Pons (tissue), 1 donor: Measurements from ENCODE around the gene FGFRL1.
A peak's percentile ranks its signal among the peaks of the same experiment; 100 is the strongest.
"Not testable (repeated sequence)": the region's sequence is repeated elsewhere in the genome, so short reads cannot be mapped to it uniquely, and the experiment has no call there.

Experiments
- DNase-seq: peaks from one replicate; pipeline ENCODE4 v3.0.0-alpha.2; 2016; ENCODE audit warnings: low spot score

The FGFRL1 gene

DNA sequence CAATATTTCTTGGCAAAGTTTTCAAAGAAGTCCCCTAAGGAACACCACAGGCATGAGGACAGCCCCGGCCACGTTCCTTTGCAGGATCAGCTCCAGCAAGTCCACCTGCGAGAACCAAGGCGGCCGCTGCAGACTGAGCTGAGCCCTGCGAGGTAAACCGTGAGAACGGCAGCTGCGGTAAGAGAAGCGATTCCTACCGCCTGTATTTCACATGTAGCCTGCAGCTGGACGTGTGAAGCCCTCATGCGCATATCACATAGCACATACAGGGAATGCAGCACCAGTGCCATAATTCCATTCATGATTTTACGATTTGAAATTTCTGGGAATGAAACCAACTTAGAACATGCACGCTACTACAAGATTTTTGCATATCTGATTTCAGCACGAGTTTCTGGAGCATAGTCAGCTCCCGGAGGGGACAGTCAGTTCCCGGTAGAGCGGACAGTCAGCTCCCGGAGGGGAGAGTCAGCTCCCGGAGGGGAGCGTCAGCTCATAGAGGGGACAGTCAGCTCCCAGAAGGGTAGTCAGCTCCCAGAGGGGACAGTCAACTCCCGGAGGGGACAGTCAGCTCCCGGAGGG is 41.7 kb downstream of the FGFRL1 start:
- DNase-seq: no peak

DNA sequence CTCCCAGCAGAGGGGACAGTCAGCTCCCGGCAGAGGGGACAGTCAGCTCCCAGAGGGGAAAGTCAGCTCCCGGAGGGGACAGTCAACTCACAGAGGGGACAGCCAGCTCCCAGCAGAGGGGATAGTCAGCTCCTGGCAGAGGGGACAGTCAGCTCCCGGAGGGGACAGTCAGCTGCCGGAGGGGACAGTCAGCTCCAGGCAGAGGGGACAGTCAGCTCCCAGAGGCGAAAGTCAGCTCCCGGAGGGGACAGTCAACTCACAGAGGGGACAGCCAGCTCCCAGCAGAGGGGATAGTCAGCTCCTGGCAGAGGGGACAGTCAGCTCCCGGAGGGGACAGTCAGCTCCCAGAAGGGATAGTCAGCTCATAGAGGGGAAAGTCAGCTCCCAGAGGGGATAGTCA is 42.5 kb downstream of the FGFRL1 start:
- not testable (repeated sequence) for DNase-seq

DNA sequence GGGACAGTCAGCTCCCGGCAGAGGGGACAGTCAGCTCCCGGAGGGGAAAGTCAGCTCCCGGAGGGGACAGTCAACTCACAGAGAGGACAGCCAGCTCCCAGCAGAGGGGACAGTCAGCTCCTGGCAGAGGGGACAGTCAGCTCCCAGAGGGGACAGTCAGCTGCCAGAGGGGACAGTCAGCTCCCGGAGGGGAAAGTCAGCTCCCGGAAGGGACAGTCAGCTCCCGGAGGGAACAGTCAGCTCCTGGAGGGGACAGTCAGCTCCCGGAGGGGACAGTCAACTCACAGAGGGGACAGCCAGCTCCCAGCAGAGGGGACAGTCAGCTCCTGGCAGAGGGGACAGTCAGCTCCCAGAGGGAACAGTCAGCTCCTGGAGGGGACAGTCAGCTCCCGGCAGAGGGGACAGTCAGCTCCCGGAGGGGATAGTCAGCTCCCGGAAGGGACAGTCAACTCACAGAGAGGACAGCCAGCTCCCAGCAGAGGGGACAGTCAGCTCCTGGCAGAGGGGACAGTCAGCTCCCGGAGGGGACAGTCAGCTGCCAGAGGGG is 43.3 kb downstream of the FGFRL1 start:
- not testable (repeated sequence) for DNase-seq

DNA sequence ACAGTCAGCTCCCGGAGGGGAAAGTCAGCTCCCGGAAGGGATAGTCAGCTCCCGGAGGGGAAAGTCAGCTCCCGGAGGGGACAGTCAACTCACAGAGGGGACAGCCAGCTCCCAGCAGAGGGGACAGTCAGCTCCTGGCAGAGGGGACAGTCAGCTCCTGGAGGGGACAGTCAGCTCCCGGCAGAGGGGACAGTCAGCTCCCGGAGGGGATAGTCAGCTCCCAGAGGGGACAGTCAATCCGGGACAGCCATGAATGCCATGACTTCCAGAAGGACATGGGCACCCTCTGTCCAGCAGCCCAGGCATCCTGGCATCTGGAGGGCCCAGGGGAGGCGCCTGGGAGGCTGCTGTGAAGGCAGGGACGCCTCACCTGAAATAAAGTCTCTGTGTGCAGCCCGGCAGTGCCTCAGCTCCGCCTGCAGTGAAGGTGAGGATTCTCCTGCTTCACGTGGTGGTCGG is 43.8 kb downstream of the FGFRL1 start:
- not testable (repeated sequence) for DNase-seq

DNA sequence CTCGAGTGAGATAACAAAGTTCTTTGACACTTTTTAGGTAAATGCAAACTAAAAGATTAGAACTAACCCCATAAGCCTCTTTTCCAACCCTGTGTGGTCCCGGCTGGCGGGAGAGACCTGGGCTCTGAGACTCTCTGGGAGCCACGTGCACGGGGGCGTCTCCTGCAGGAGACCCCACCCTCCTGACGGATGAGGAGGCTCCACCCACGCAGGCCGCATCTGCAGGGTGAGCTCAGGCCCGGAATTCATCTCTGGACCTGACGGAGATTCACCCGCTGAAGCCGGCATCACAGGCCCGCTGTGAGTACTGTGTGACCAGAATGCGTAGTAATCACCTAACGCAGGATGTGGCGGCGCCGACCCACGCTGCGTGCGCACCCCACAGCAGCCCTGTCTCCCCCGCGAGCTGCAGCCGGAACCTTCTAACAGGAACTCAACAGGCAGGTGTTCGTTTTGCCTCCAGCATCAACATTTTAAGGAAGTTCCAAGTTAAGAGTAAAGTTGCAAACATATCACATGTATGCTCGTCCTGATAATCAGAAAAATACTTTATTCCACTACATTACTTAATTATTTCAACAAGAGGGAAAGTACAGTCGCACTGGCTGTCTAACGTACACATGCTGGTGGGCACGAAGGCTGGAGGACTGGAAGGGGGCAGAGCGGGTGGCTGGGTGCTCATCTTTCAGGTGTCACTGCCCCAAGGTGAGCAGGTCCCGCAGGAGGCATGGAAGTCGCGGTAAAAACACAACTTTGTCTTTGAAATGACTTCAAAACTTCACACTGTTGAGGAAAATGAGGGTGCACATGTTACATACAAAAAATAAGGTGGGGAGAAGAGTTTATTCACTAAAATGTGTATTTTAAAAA is 44.5 kb downstream of the FGFRL1 start:
- no peak for DNase-seq

DNA sequence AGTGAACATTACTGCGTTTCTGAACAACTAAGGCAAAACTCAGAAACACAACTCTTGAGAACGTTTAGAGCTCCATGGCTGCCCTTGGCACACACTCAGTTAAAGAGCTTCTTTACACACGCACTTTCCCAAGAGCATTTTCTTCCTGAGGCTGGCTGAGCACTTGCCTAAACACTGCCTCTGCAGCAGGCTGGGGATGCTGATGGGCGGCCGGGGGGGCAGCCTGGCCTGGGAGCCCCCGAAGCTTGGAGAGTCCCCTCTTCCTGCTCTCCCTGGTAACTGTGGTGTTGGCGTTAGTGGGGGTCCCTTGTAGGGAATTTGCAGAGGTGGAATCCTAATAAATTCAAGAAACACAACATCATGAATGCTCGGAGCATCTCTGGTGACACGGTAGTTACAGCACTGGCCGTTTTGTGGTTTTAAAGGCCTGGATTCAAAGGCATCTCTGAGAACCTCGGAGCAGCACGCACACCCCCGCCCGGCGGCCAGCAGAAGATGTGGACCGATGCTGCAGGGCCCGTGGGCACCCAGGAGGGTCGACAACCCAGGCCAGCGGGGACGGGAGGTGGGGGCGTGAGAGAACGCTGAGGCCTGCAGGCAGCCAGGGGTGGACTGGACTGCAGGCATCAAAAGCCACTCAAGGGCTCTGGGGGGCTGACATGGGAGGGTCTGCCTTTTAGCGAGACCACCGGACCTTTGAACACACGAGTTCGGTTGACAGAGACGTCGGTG is 45.4 kb downstream of the FGFRL1 start:
- no peak for DNase-seq

DNA sequence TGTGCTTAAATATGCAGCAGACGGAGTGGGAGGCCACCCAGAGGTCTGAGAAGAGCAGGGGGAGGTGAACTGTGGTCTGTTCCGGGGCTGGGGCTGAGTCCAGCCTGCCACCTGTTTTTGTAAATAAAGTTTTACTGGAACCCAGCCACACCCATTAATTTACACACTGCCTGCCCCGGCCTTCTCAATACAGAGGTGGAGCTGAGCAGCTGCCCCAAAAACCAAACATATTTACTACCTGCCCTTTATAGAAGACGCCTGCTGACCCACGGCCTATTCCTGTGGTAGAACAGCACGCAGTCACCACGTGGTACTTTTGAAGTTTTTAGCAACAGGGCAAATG is 45.9 kb downstream of the FGFRL1 start:
- no peak for DNase-seq

DNA sequence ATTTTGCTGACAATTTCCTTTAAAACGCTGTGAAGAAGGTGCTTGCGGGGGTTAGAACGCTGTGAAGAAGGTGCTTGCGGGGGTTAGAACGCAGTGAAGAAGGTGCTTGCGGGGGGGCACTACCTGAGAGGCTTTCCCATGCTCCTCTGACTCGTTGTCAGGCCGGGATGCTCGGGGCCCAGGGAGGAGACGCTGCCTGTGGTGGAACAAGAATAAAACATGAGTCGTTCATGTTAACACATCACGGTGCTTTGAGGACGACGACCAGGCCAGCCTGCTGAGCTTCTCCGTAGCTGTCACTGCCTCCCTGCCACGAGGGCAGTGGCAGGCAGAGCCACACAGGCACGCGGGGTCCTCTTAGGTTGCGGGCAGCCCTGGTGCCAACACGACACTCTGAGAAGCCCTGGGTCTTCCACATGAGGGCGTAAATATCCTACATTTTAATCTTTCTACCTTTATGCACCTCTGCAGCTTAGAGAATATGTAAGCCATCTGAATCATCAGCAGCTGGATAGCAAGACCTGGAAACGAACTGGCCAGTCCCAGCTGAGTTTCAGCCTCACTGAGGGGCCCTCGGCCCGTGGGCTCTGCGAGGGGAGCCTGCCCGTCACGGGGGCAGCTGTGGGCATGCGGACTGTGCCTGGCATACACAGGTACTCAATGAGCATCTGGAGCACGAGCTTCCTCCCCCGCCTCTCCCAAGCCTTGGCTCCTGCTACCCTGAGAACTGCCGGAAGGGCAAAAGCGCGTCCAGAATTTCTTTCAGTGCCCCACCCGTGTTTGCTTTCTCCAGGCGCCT is 47.0 kb downstream of the FGFRL1 start:
- no peak for DNase-seq

DNA sequence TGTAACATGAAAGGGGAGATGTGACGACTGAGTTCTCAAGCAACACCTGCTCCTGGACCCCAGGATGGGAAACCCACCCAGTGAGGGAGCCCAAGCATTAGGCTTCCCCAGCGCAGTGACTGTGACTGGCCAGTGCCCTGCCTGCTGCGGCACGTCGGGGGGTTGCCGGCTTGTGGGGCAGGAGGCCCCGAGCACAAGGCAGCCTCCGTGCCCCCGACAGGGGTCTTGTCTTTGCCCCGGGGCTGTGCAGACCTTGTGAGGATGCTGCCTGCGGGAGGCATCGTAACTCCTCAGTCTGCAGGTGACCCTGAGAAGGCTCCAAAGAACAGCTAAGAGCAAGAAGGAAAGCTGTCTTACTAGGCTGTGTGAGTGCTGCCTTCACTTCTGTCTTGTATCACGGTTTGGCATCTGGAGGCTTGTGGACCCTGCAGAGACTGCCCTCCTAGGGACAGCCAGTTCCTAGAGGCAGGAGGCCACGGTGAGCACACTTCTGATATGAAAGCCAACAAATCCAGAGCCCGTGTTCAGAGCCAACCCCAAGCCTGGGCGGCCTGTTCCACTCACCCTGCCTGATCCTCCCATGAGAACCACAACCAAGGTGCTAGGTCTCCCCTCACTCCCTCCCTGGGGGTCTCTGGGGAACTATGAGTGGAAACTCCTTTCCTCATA is 47.7 kb downstream of the FGFRL1 start:
- DNase-seq: no peak

DNA sequence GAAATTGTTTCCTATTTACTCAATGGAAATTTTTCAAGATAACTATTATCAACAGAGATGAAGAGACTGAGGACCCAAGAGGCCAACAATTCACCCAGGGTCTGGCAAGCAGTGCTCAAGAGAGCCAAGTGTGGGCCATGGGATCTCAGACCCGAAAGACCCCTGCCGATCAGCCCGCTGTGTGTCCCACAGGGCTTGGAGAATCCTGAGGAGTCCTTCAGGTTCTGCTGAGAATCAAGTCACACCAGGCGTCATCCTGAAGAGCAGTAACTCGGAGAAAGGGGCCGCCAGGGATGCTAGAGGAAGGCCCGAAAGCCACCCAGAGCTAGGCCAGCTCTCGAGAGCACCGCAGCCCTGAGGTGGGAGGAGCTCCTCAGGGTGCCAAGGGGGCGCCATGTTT is 48.7 kb downstream of the FGFRL1 start:
- DNase-seq: no peak

DNA sequence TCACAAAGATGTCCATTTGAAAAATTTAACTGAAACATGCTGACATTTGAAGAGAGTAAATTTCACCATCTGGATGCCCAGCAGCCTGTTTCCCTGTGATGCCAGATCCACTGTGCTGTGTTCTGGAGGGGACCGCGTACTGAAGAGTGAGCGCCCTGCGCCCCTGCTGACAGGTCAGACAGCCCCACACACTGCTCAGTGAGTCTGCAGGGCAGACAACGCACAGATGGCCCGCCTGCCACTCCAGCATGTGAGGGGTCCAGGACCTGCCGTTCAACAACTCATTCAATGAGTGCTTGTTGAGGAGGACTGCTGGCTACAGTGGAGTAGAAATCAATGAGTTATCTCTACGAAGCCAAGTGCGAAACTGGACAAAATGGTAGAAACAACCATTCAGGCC is 49.2 kb downstream of the FGFRL1 start:
- no peak for DNase-seq

DNA sequence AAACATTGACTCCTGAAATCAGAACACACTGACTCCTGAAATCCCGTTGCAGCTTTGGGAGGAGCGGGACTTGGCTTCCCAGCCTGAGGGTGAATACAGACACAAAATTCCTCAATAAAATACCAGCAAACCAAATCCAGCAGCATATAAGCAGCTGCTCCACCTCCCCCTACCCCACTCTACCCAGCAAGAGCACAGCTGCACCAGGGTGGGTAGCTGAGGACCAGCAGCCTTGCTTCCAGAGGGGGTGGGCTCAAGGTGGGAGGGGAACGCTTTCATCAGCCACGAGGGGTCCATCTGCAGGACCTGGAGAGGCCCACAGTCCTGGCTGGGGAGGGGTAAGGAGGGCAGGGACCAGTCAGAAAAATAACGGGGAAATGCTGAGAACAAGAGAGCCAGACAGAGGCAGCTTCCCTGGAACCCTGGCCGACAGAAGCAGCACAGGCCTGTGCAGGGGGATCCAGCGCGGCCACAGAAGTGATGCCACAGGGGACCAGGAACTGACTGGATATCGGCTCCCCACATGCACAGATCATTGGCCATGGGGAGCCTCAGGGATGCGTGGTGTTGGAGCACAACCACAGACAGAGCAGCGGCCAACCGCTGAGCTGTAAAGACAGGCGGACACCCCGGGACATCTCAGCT is 49.8 kb downstream of the FGFRL1 start:
- DNase-seq: no peak

DNA sequence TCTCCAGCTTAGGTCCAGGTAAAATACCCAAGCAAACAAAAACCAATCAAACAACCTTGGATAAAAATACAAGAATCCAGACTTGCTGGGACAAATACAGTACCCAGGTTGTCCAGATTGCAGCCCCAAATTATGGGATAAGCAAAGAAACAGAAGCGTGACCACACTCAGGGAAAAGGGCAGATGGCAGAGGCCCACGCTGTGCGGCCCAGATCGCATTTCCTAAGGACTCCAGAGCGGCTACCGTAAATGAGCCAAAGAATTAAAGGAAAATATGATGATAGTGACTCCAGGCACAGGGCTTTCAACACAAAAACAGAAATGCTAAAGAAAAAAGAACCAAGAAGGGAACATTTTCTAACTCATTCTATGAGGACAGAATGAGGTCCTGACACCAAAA is 50.3 kb downstream of the FGFRL1 start:
- no peak for DNase-seq

DNA sequence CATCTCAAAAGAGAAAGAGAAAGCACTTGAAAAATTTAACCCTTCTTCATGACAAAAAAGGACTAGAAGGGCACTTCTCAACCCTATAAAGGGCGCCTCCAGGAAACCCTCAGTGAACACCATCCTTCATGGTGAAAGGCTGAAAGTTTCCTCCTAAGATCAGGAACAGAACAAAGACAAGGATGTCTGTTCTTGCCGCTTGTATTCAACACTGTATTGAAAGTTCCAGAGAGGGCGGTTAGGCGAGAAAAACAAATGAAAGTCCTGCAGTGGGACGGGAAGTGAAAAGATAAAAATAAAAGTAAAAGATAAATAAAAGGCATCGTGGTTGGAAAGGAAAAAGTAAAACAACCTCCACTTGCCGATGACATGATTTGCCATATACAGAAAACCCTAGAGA is 51.0 kb downstream of the FGFRL1 start:
- no peak for DNase-seq

DNA sequence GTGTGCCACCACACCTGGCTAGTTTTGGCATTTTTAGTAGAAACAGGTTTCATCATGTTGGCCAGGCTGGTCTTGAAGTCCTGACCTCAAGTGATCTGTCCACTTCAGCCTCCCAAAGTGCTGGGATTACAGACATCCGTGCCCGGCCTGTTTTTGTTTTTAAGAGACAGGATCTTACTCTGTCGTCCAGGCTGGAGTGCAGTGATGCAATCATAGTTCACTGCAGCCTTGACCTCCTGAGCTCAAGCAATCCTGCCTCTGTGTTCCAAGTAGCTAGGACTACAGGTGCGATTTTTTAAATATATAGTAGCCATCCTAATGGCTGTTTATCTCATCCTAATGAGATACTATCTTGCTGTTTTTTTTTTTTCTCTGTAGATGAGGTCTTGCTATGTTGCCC is 54.3 kb downstream of the FGFRL1 start:
- DNase-seq: no peak

DNA sequence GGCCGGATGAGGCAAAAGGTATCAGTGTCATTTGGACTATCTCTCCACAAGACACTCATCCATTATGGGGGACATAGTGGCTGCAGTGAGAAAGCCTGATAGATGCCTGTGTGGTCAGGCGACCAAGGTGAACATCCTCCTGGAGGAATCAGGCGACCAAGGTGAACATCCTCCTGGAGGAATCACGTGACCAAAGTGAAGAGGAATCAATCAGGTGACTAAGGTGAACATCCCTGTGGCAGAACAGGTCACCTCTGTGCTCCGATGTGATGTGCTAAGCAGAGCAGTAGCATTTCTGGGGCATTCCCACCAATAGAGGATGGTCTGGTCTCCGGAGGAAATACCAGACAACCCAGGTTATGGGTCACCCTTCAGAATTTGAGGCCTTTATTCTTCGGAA is 58.0 kb downstream of the FGFRL1 start:
- no peak for DNase-seq

DNA sequence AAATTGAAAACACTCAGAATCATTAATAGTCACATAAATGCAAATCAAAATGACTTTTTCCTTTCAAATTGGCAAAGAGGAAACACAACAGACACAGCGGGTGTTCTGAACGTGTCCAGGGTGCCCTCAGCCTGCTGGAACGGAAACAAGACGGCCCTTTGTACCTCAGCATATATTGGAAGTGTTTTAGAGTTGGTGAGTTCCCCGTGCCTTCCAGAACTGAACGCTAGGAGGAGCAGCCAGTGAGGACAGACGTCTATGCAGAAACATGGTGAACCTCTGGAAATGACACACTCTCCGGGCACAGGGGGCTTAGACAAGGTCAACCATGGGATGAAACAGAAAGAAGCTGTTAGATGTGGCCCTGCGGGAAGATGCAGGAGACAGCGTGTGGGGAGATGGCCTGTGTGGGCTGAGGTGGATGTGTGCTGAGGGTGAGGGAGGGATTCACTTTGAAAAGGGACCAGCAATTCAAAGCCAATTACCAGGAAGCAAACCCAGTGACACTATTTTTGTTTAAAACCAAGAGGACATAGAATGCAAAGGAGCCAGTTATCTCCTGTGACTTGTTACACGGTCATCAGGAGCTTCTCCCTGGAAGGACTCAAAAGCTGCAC is 61.5 kb downstream of the FGFRL1 start:
- DNase-seq: peak; percentile 68

DNA sequence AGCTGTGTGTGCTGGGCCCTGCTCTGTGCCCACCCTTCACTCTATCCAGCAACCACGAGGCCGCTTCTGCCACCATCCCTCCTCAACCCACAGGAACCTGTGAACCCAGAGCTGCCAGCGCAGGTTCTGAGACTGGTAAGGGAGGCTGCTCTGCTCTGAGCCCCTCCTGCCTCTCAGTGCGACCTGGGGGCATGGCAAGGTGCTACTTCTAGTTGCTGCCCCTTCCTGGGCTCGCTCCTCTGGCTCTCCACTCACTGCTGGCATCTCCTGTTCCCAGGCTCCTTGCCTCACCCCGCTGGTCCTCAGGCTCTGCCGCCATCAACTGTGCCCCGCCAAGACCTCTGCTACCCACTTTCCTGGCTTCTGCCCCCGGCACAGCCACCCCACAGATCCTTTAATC is 62.7 kb downstream of the FGFRL1 start:
- no peak for DNase-seq

DNA sequence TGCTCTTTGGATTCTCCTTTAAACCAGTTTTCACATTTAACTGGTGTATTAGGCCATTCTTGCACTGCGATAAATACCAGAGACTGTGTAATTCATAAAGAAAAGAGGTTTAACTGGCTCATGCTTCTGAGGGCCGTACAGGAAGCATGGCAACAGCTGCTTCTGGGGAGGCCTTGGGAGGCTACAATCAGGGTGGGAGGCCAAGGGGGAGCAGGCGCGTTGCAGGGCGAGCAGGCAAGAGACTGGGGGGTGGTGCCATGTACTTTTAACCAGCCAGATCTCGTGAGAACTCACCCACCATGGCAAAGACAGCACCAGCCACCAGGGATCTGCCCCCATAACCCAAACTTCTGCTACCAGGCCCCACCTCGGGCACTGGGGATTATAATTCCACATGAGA is 63.8 kb downstream of the FGFRL1 start:
- DNase-seq: no peak
